PC-3 (cell line): Measurements from ENCODE around the gene ETV6. TPM values are rescaled to one million over a fixed set of nuclear protein-coding genes. Genes with fewer than 3 reads are reported as not detected.

Experiments
- ATAC-seq: fragments of 200-7000 bp; cut with Tn5 transposase; 2 replicates; pipeline ENCODE4 v1.9.1; 2020; ENCODE audit warnings: mild to moderate bottlenecking, moderate library complexity
- BruUV-seq: library from RNA; stranded (reverse); fragments of 400-500 nt; replicated peaks from 2 replicates; lab custom pipeline; 2021; lab: Mats Ljungman, UMichigan
- CTCF ChIA-PET: fragments of 300-600 bp; sonication (Branson Sonifier 250); formaldehyde crosslinking; loops from one replicate; lab custom pipeline; 2022; ENCODE audit warnings: antibody characterized with exemption; lab: Charles Lee
- POLR2A ChIA-PET: fragments of 300-600 bp; sonication (Branson Sonifier 250); formaldehyde crosslinking; loops from one replicate; lab custom pipeline; 2022; ENCODE audit warnings: antibody characterized with exemption; ENCODE audit not compliant: unreplicated experiment; lab: Charles Lee
- DNase-seq: peaks from one replicate; pipeline ENCODE4 v3.0.0-alpha.2; 2015
- H2AFZ ChIP-seq: fragments of 300-600 bp; sonication (generic); 2 replicates; pipeline ENCODE4 v1.6.0; 2016; ENCODE audit warnings: antibody characterized with exemption, low read length
- H3F3A ChIP-seq: fragments of 300-600 bp; sonication (generic); one replicate; pipeline ENCODE4 v1.6.0; 2017; ENCODE audit warnings: antibody characterized with exemption, low read length, control low read depth, mild to moderate bottlenecking; ENCODE audit not compliant: unreplicated experiment
- H3K27ac ChIP-seq: fragments of 300-600 bp; sonication (generic); 2 replicates; pipeline ENCODE4 v1.5.1; 2016; ENCODE audit warnings: mild to moderate bottlenecking, low read length
- H3K27me3 ChIP-seq: fragments of 300-600 bp; sonication (generic); 2 replicates; pipeline ENCODE4 v1.6.1; 2016; ENCODE audit warnings: low read length, mixed read lengths
- H3K36me3 ChIP-seq: fragments of 300-600 bp; sonication (generic); 2 replicates; pipeline ENCODE4 v1.6.1; 2016; ENCODE audit warnings: low read depth, mixed run types, low read length, mixed read lengths
- H3K4me1 ChIP-seq: fragments of 300-600 bp; sonication (generic); 2 replicates; pipeline ENCODE4 v1.5.1; 2016; ENCODE audit warnings: low read length; ENCODE audit not compliant: insufficient read depth
- H3K4me2 ChIP-seq: fragments of 300-600 bp; sonication (generic); 2 replicates; pipeline ENCODE4 v1.6.0; 2016; ENCODE audit warnings: low read length
- H3K4me3 ChIP-seq: fragments of 300-600 bp; sonication (generic); 2 replicates; pipeline ENCODE4 v1.5.1; 2016; ENCODE audit warnings: mild to moderate bottlenecking, low read length, mixed read lengths
- H3K79me2 ChIP-seq: fragments of 300-600 bp; sonication (generic); 2 replicates; pipeline ENCODE4 v1.6.1; 2017; ENCODE audit warnings: low read length, mixed read lengths
- H3K9ac ChIP-seq: fragments of 300-600 bp; sonication (generic); 2 replicates; pipeline ENCODE4 v1.6.0; 2016; ENCODE audit warnings: mild to moderate bottlenecking, low read length
- H3K9me2 ChIP-seq: fragments of 300-600 bp; sonication (generic); replicated peaks from 2 replicates; pipeline ENCODE4 v1.6.1; 2016; ENCODE audit warnings: mixed run types, low read length, mixed read lengths
- H3K9me3 ChIP-seq: fragments of 300-600 bp; sonication (generic); 2 replicates; pipeline ENCODE4 v1.6.1; 2016; ENCODE audit warnings: low read length, mixed read lengths
- H4K20me1 ChIP-seq: fragments of 300-600 bp; sonication (generic); 2 replicates; pipeline ENCODE4 v1.6.1; 2016; ENCODE audit warnings: low read length, mixed read lengths
- CTCF ChIP-seq: fragments of 300-600 bp; sonication (generic); conservative IDR thresholded peaks from 2 replicates; pipeline ENCODE4 v1.5.1; 2017; ENCODE audit warnings: antibody characterized with exemption, low read depth, mild to moderate bottlenecking, low read length
- EZH2 ChIP-seq: fragments of 300-600 bp; sonication (generic); IDR thresholded peaks from one replicate; pipeline ENCODE4 v1.6.1; 2017; ENCODE audit warnings: antibody characterized with exemption, mild to moderate bottlenecking, low read length; ENCODE audit not compliant: unreplicated experiment
- EZH2phosphoT487 ChIP-seq: fragments of 300-600 bp; sonication (generic); IDR thresholded peaks from 2 replicates; pipeline ENCODE4 v1.6.1; 2018; ENCODE audit warnings: mild to moderate bottlenecking, antibody characterized with exemption, low read length, borderline replicate concordance
- intact Hi-C: fragments of 100-400 bp; cut with micrococcal nuclease; formaldehyde crosslinking; loops from 2 replicates; pipeline ENCODE4 v1.9.0; 2023
- total RNA-seq: library from RNA; depleted of rRNA; stranded (reverse); fragments of >200 nt; gene quantifications from 2 replicates; pipeline ENCODE4 v1.2.3, GENCODE V29; 2014

The ETV6 gene
- total RNA-seq, 1 experiment from 2014 or later, result 5.0 TPM

GRCh38 chr12:11722071-11722470 lies 72.6 kb downstream of the ETV6 start:
- peaks cover 16% of the 10 kb centered on the region for H3K4me1 ChIP-seq
- intact Hi-C loops, result no loop called here
- no peak overlapping the region for H2AFZ ChIP-seq

DNA sequence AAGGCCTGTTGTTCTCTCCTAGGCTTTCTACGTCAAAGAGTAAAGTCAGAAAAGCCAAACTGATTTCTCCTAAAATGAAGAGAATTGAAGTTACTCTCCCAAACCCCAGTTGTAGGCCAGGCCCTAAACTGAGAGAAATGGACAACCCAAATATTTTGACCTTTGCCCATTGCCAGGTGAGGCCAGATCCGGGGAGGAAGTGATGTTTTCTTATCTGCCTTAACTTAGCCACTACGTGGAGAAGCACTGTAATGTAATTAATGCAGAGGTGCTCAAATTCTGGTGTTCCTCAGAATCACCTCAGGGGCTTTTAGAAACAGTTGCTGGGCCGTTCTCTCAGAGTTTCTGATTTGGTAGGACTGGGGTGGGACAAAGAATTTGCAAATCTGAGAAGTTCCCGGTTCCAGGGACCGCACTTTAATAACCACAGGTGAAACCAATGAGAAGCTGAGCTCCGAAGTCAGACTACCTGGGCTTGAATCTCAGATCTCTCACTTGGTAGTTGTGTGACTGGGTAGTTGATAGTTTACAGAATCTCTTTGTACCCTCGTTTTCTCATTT lies 73.2 kb downstream of the ETV6 start:
- Histone ChIP-seq H4K20me1 (no peaks in the 10 kb centered on the region), H3K27ac (no peak overlapping the region), H3K4me1 (peaks cover 16% of the 10 kb centered on the region), H3K9me3 (no peaks in the 10 kb centered on the region), H3K79me2 (no peaks in the 10 kb centered on the region), H3K27me3 (no peaks in the 10 kb centered on the region), H3K9me2 (no peaks in the 10 kb centered on the region), H3K9ac (no peak overlapping the region), H3K4me2 (no peak overlapping the region), H2AFZ (no peak overlapping the region), H3K36me3 (no peaks in the 10 kb centered on the region), H3F3A (no peaks in the 10 kb centered on the region), H3K4me3 (no peak overlapping the region)
- POLR2A ChIA-PET, result no interaction called here
- ATAC-seq, result no peak
- DNase-seq, result no peak
- no peak for TF ChIP-seq EZH2
- TF ChIP-seq CTCF, result no peak
- no peak for TF ChIP-seq EZH2phosphoT487
- CTCF ChIA-PET, result no interaction called here
- BruUV-seq, result no TSS peak
- intact Hi-C loops, result no loop called here

More at GRCh38 chr12:11722071-11722470, 72.6 kb downstream of the ETV6 start:
- POLR2A ChIA-PET, result no interaction called here
- Histone ChIP-seq H3K9ac (no peak overlapping the region), H3K9me2 (no peaks in the 10 kb centered on the region), H3K4me2 (no peak overlapping the region), H4K20me1 (no peaks in the 10 kb centered on the region), H3K27me3 (no peaks in the 10 kb centered on the region), H3K36me3 (no peaks in the 10 kb centered on the region), H3F3A (no peaks in the 10 kb centered on the region), H3K9me3 (no peaks in the 10 kb centered on the region), H3K4me3 (no peak overlapping the region), H3K27ac (no peak overlapping the region), H3K79me2 (no peaks in the 10 kb centered on the region)
- CTCF ChIA-PET, result no interaction called here
- DNase-seq, result no peak
- no peak for ATAC-seq
- no peak for TF ChIP-seq EZH2phosphoT487
- no peak for TF ChIP-seq CTCF
- no peak for TF ChIP-seq EZH2
- BruUV-seq, result no TSS peak

DNA sequence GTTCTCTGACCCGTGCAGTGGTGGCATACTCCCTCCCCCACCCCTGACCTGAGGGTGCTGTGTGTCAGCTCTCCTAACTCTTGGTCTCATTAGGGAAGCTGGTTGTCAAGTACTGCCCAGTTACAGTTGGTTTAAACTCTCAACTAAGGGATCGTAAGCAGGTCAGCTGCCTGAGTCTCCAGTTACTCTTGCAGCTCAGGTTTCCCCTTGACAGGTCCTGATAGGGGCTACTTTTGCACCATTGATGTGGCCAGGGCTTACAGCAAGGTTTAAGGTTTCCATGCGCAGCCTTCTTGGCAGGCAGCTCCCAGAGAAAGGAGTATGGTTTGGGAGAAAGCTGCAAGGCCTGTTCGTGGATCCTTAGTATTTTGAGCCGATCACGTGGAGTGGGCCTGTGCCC lies 74.5 kb downstream of the ETV6 start:
- Histone ChIP-seq H3K9ac (no peak overlapping the region), H3K9me3 (no peaks in the 10 kb centered on the region), H2AFZ (no peak overlapping the region), H3K9me2 (no peaks in the 10 kb centered on the region), H3K36me3 (no peaks in the 10 kb centered on the region), H4K20me1 (no peaks in the 10 kb centered on the region), H3K79me2 (no peaks in the 10 kb centered on the region; the same call in 1 of the 2 replicates), H3K4me1 (peaks cover 15% of the 10 kb centered on the region), H3F3A (no peaks in the 10 kb centered on the region), H3K4me2 (no peak overlapping the region), H3K27me3 (no peaks in the 10 kb centered on the region), H3K27ac (no peak overlapping the region), H3K4me3 (no peak overlapping the region)
- intact Hi-C loops, result no loop called here
- DNase-seq, result no peak
- no TSS peak for BruUV-seq
- ChIA-PET POLR2A (no interaction called here), CTCF (no interaction called here)
- ATAC-seq, result no peak
- TF ChIP-seq CTCF (no peak), EZH2 (no peak), EZH2phosphoT487 (no peak)
